Upper lobe of left lung (tissue), 6 donors: Measurements from ENCODE around the gene ADAMTS12. TPM values are rescaled to one million over a fixed set of nuclear protein-coding genes. Genes with fewer than 3 reads are reported as not detected.
A peak's percentile ranks its signal among the peaks of the same experiment; 100 is the strongest.

Experiments used
- ATAC-seq, 2 donors: fragments of 200-7000 bp; cut with Tn5 transposase; one replicate each; pipeline ENCODE4 v1.9.1; 2022; ENCODE audit warnings: mild to moderate bottlenecking in 2 of 2, moderate library complexity in 2 of 2; ENCODE audit not compliant: low FRiP score in 2 of 2
- DNase-seq, 2 donors: peaks; one replicate each; pipeline ENCODE4 v3.0.0-alpha.2; 2019 to 2020
- H3K27ac ChIP-seq, 4 donors: fragments of 200-600 bp; sonication (generic); one replicate each; pipeline ENCODE4 v1.5.1; 2016 to 2019
- H3K27me3 ChIP-seq, 4 donors: fragments of 200-600 bp; sonication (generic); one replicate each; pipeline ENCODE4 v1.5.1; 2017 to 2019
- H3K36me3 ChIP-seq, 4 donors: fragments of 200-600 bp; sonication (generic); one replicate each; pipeline ENCODE4 v1.5.1; 2016 to 2019
- H3K4me1 ChIP-seq, 4 donors: fragments of 200-600 bp; sonication (generic); one replicate each; pipeline ENCODE4 v1.5.1; 2018 to 2019
- H3K4me3 ChIP-seq, 4 donors: fragments of 200-600 bp; sonication (generic); one replicate each; pipeline ENCODE4 v1.5.1; 2017 to 2019; ENCODE audit warnings: mild to moderate bottlenecking in 2 of 4, moderate library complexity in 1 of 4
- H3K9me3 ChIP-seq, 4 donors: fragments of 200-600 bp; sonication (generic); one replicate each; pipeline ENCODE4 v1.5.1; 2018 to 2019
- CTCF ChIP-seq, 6 experiments: fragments of 450-650 bp in 4 of 6; fragments of 200-600 bp in 2 of 6; sonication (generic) in 2 of 6; IDR thresholded peaks; one replicate each; pipeline ENCODE4 v1.5.1; 2016 to 2019; ENCODE audit warnings: antibody characterized with exemption in 6 of 6
- EP300 ChIP-seq, 4 donors: sonication (generic); formaldehyde crosslinking; IDR thresholded peaks; one replicate each; pipeline ENCODE4 v1.5.1; 2017; ENCODE audit warnings: antibody characterized with exemption in 4 of 4, control low read depth in 2 of 4
- POLR2A ChIP-seq, 4 donors: fragments of 450-650 bp; IDR thresholded peaks; one replicate each; pipeline ENCODE4 v1.5.1; 2016 to 2017; ENCODE audit warnings: antibody characterized with exemption in 4 of 4, mild to moderate bottlenecking in 2 of 4
- POLR2AphosphoS5 ChIP-seq, 2 donors: sonication (generic); formaldehyde crosslinking; IDR thresholded peaks; one replicate each; pipeline ENCODE4 v1.5.1; 2017; ENCODE audit warnings: antibody characterized with exemption in 2 of 2
- WGBS, 2 donors: methylation state at CpG; one replicate each; pipeline ENCODE4 v1.1.5; 2017 to 2018; 5-methylcytosine and 5-hydroxymethylcytosine counted together
- total RNA-seq, 6 donors: library from RNA; depleted of rRNA in 4 of 6; stranded (reverse); fragments of >200 nt in 4 of 6; gene quantifications; one replicate each; pipeline versions ENCODE4 v1.1.0 to v1.2.1, GENCODE V29; 2016 to 2021
- donor health status: DM: no; HTN: no; CAD: no; lungs with moderate emphysema.
- donor health status: DM: no; HTN: yes; CAD: no; lungs with severe emphysema.

ADAMTS12 gene
- total RNA-seq, 6 donors from 2014 or later, result 2.3 to 16.8 (median 7.4) TPM

- no peak for DNase-seq
Measured at GRCh38 chr5:33701251-33701650, 190.5 kb downstream of the ADAMTS12 start.

GRCh38 chr5:33696411-33696810 is 195.4 kb downstream of the ADAMTS12 start:
- no peaks in the 10 kb centered on the region for H3K27me3 ChIP-seq
- H3K9me3 ChIP-seq, result no peaks in the 10 kb centered on the region
- 78 to 81% methylated on average over 3 of the region's 3 CpGs for WGBS, 2 donors
- DNase-seq, result no peak
- no peak overlapping the region for H3K27ac ChIP-seq
- no peaks in the 10 kb centered on the region for H3K36me3 ChIP-seq
- no peaks in the 10 kb centered on the region for H3K4me1 ChIP-seq
- no peak for ATAC-seq
- TF ChIP-seq POLR2A (IDR thresholded peaks at IDR 0.05), result no peak
- TF ChIP-seq POLR2AphosphoS5 (IDR thresholded peaks at IDR 0.05), result peak in 1 of 2 donors; percentile 16
- no peak overlapping the region for H3K4me3 ChIP-seq

More at GRCh38 chr5:33701251-33701650, 190.5 kb downstream of the ADAMTS12 start:
- no peak for TF ChIP-seq POLR2AphosphoS5 (IDR thresholded peaks at IDR 0.05)
- no peak for TF ChIP-seq CTCF (IDR thresholded peaks at IDR 0.05)
- TF ChIP-seq EP300 (IDR thresholded peaks at IDR 0.05), result no peak
- TF ChIP-seq POLR2A (IDR thresholded peaks at IDR 0.05), result no peak
- WGBS, 2 donors, result 78 to 88% methylated on average over 3 of the region's 3 CpGs
- ATAC-seq, result peak in 1 of 2 donors; percentile 78
- Histone ChIP-seq H3K4me3 (no peak overlapping the region), H3K9me3 (no peaks in the 10 kb centered on the region), H3K36me3 (no peaks in the 10 kb centered on the region), H3K4me1 (no peaks in the 10 kb centered on the region), H3K27ac (no peak overlapping the region), H3K27me3 (no peaks in the 10 kb centered on the region)

GRCh38 chr5:33692980-33693379 is 198.8 kb downstream of the ADAMTS12 start:
- 84 to 86% methylated on average over 2 of the region's 2 CpGs for WGBS, 2 donors

GRCh38 chr5:33691856-33692255 is 199.9 kb downstream of the ADAMTS12 start:
- TF ChIP-seq EP300 (IDR thresholded peaks at IDR 0.05), result no peak
- no peak for TF ChIP-seq POLR2A (IDR thresholded peaks at IDR 0.05)
- TF ChIP-seq CTCF (IDR thresholded peaks at IDR 0.05), result no peak
- TF ChIP-seq POLR2AphosphoS5 (IDR thresholded peaks at IDR 0.05), result no peak
- H3K9me3 ChIP-seq, result no peaks in the 10 kb centered on the region
- no peaks in the 10 kb centered on the region for H3K36me3 ChIP-seq
- DNase-seq (no peak), ATAC-seq (no peak)
- H3K27me3 ChIP-seq, result no peaks in the 10 kb centered on the region
- H3K27ac ChIP-seq, result no peak overlapping the region
- no peaks in the 10 kb centered on the region for H3K4me1 ChIP-seq
- H3K4me3 ChIP-seq, result no peak overlapping the region

More at GRCh38 chr5:33692980-33693379, 198.8 kb downstream of the ADAMTS12 start:
- Histone ChIP-seq H3K27me3 (no peaks in the 10 kb centered on the region), H3K4me3 (no peak overlapping the region), H3K27ac (no peak overlapping the region), H3K9me3 (no peaks in the 10 kb centered on the region), H3K4me1 (no peaks in the 10 kb centered on the region), H3K36me3 (no peaks in the 10 kb centered on the region)
- ATAC-seq (no peak), DNase-seq (no peak)
- TF ChIP-seq EP300 (IDR thresholded peaks at IDR 0.05) (no peak), POLR2AphosphoS5 (IDR thresholded peaks at IDR 0.05) (no peak), POLR2A (IDR thresholded peaks at IDR 0.05) (no peak), CTCF (IDR thresholded peaks at IDR 0.05) (no peak)

GRCh38 chr5:33690374-33691135 is 201.2 kb downstream of the ADAMTS12 start:
- ATAC-seq (peak in 1 of 2 donors; percentile 82), DNase-seq (no peak)
- Histone ChIP-seq H3K27ac (no peak overlapping the region), H3K27me3 (no peaks in the 10 kb centered on the region), H3K36me3 (no peaks in the 10 kb centered on the region), H3K4me3 (no peak overlapping the region), H3K4me1 (no peaks in the 10 kb centered on the region), H3K9me3 (no peaks in the 10 kb centered on the region)
- TF ChIP-seq CTCF (IDR thresholded peaks at IDR 0.05) (no peak), EP300 (IDR thresholded peaks at IDR 0.05) (no peak), POLR2A (IDR thresholded peaks at IDR 0.05) (no peak), POLR2AphosphoS5 (IDR thresholded peaks at IDR 0.05) (no peak)
- 85 to 89% methylated on average over 9 of the region's 9 CpGs for WGBS, 2 donors
